Measurements from ENCODE around the gene FAM222A.

DNA sequence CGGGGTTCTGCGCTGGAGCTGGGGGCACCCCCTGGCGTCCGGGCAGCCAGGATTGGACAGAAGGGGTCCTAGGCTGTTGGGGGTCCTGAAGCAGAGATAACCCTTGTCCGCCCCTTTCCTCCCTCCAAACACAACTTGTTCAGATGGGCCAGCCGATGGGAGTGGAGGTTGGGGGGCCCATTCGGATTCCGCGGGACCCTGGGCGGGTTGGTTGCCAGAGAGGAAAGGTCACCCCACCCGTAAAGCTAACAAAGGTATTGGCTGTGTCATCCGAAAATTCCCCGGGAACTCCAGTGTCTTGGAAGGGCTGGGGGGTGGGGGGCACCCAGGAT is 1.3 kb downstream of the FAM222A start:
- TF ChIP-seq, protein P1, sequence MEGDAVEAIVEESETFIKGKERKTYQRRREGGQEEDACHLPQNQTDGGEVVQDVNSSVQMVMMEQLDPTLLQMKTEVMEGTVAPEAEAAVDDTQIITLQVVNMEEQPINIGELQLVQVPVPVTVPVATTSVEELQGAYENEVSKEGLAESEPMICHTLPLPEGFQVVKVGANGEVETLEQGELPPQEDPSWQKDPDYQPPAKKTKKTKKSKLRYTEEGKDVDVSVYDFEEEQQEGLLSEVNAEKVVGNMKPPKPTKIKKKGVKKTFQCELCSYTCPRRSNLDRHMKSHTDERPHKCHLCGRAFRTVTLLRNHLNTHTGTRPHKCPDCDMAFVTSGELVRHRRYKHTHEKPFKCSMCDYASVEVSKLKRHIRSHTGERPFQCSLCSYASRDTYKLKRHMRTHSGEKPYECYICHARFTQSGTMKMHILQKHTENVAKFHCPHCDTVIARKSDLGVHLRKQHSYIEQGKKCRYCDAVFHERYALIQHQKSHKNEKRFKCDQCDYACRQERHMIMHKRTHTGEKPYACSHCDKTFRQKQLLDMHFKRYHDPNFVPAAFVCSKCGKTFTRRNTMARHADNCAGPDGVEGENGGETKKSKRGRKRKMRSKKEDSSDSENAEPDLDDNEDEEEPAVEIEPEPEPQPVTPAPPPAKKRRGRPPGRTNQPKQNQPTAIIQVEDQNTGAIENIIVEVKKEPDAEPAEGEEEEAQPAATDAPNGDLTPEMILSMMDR (IDR thresholded peaks at IDR 0.05), result no peak
- no peak for TF ChIP-seq POLR2A (IDR thresholded peaks at IDR 0.05)
